Smooth muscle cell (in vitro differentiated cells): ENCODE data around the gene LRRN2. TPM values are rescaled to one million over a fixed set of nuclear protein-coding genes. Genes with fewer than 3 reads are reported as not detected.

Source experiments
- DNase-seq: peaks from one replicate; lab custom pipeline; 2025; ENCODE audit not compliant: unreplicated experiment; lab: John Stamatoyannopoulos, UW
- H2AFZ ChIP-seq: fragments of 200-600 bp; sonication (generic); 2 replicates; pipeline ENCODE4 v1.6.0; 2016; ENCODE audit warnings: antibody characterized with exemption, low read depth, mild to moderate bottlenecking
- H3F3A ChIP-seq: fragments of 200-600 bp; sonication (generic); 2 replicates; pipeline ENCODE4 v1.6.0; 2017; ENCODE audit warnings: antibody characterized with exemption, low read depth
- H3K27ac ChIP-seq: fragments of 200-600 bp; sonication (generic); 2 replicates; pipeline ENCODE4 v1.5.1; 2016; ENCODE audit warnings: low read depth, mild to moderate bottlenecking
- H3K27me3 ChIP-seq: fragments of 200-600 bp; sonication (generic); 2 replicates; pipeline ENCODE4 v1.6.1; 2016; ENCODE audit warnings: low read depth, mild to moderate bottlenecking
- H3K36me3 ChIP-seq: fragments of 200-600 bp; sonication (generic); 2 replicates; pipeline ENCODE4 v1.5.1; 2016; ENCODE audit warnings: low read depth
- H3K4me1 ChIP-seq: fragments of 200-600 bp; sonication (generic); 2 replicates; pipeline ENCODE4 v1.5.1; 2016; ENCODE audit warnings: low read depth
- H3K4me2 ChIP-seq: fragments of 200-600 bp; sonication (generic); 2 replicates; pipeline ENCODE4 v1.6.0; 2016; ENCODE audit warnings: mild to moderate bottlenecking
- H3K4me3 ChIP-seq: fragments of 200-600 bp; sonication (generic); 2 replicates; pipeline ENCODE4 v1.5.1; 2016; ENCODE audit warnings: mild to moderate bottlenecking
- H3K79me2 ChIP-seq: fragments of 200-600 bp; sonication (generic); 2 replicates; pipeline ENCODE4 v1.6.0; 2016; ENCODE audit warnings: low read depth, mild to moderate bottlenecking
- H3K9ac ChIP-seq: fragments of 200-600 bp; sonication (generic); 2 replicates; pipeline ENCODE4 v1.6.0; 2016; ENCODE audit warnings: low read depth
- H3K9me3 ChIP-seq: fragments of 200-600 bp; sonication (generic); replicated peaks from 2 replicates; pipeline ENCODE4 v1.5.1; 2016; ENCODE audit warnings: low read depth
- H4K20me1 ChIP-seq: fragments of 200-600 bp; sonication (generic); 2 replicates; pipeline ENCODE4 v1.6.0; 2016; ENCODE audit warnings: low read depth
- WGBS: methylation state at CpG from one replicate; pipeline ENCODE4 v1.1.7; 2016; ENCODE audit warnings: low lambda C conversion rate; 5-methylcytosine and 5-hydroxymethylcytosine counted together
- polyA plus RNA-seq: library from polyadenylated mRNA; unstranded; fragments of >200 nt; fragmentation: Nextera tagmentation; extraction: Ambion mirVana; gene quantifications from 2 replicates; pipeline ENCODE4 v1.2.1, GENCODE V29; 2016
- small RNA-seq: library from RNA; depleted of rRNA; stranded (forward); fragments of <200 nt; gene quantifications from one replicate; pipeline ENCODE3, GENCODE V24; 2014
- total RNA-seq: library from RNA; depleted of rRNA; stranded (reverse); fragments of >200 nt; gene quantifications from 2 replicates; pipeline ENCODE4 v1.2.3, GENCODE V29; 2014
- TF ChIP-seq, protein P1 (sequence below): fragments of 200-600 bp; sonication (generic); IDR thresholded peaks from 2 replicates; pipeline ENCODE4 v1.5.1; 2017; ENCODE audit warnings: borderline replicate concordance, mild to moderate bottlenecking, antibody characterized with exemption; ENCODE audit not compliant: insufficient read depth, poor library complexity, severe bottlenecking

The LRRN2 gene
- total and polyA plus RNA-seq, 2 experiments from 2014 or later, result 1.3 to 2.4 TPM

DNA sequence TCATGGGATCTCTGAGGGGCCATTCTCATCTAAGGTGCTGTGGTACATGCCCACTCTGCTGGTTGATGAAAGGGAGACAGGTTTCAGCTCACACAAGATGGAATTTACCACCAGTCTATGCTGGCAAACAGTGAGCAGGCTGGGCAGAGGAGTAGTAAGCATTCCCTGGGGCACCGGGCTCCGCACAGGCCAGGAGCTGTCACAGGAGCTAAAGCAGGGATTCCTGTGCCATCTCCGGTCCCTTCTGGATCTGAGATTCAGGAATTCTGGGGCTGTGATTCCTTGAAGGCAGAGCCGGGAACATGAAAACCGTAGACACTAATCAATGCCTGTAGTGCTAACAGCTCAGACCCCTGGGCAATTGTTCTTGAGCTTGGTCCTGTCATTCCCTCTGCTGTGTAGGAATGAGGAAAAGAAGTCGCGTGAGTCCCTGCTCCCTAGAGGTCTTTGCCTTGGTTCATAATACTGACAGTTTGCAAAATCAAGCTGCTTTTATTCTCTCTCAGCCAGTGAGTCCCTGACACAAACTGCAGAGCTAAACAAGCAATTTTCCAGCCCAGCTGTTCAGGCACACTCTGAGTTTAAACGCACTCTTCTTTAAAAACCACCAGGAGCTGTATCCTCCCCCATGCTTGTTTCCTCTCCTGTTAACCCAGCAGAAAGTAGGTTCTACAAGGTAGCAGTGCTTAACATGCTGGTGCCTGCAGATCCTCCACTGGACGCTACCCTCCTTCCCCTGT is 116.8 kb downstream of the LRRN2 start:
- H2AFZ ChIP-seq, result no peak overlapping the region
- peaks cover 13% of the 10 kb centered on the region for H3K4me1 ChIP-seq
- H3K4me2 ChIP-seq, result no peak overlapping the region
- no peak overlapping the region for H3K27ac ChIP-seq
- H3K27me3 ChIP-seq, result no peaks in the 10 kb centered on the region
- no peak for DNase-seq
- TF ChIP-seq, protein P1, sequence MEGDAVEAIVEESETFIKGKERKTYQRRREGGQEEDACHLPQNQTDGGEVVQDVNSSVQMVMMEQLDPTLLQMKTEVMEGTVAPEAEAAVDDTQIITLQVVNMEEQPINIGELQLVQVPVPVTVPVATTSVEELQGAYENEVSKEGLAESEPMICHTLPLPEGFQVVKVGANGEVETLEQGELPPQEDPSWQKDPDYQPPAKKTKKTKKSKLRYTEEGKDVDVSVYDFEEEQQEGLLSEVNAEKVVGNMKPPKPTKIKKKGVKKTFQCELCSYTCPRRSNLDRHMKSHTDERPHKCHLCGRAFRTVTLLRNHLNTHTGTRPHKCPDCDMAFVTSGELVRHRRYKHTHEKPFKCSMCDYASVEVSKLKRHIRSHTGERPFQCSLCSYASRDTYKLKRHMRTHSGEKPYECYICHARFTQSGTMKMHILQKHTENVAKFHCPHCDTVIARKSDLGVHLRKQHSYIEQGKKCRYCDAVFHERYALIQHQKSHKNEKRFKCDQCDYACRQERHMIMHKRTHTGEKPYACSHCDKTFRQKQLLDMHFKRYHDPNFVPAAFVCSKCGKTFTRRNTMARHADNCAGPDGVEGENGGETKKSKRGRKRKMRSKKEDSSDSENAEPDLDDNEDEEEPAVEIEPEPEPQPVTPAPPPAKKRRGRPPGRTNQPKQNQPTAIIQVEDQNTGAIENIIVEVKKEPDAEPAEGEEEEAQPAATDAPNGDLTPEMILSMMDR, result no peak
- H3K9me3 ChIP-seq, result no peaks in the 10 kb centered on the region
- H3K9ac ChIP-seq, result no peak overlapping the region
- no peaks in the 10 kb centered on the region for H3F3A ChIP-seq
- H4K20me1 ChIP-seq, result no peaks in the 10 kb centered on the region
- H3K4me3 ChIP-seq, result no peak overlapping the region
- no peaks in the 10 kb centered on the region for H3K36me3 ChIP-seq
- no peaks in the 10 kb centered on the region for H3K79me2 ChIP-seq
- 74% methylated on average over 9 of the region's 9 CpGs for WGBS

Small RNAs within 50 kb of the gene (small RNA-seq; reads per million reads assigned to genes)
- gene RF00601 (not detected), gene RNA5SP75 (not detected)

Other genes with a start within 250 kb of the LRRN2 start
- 9.5 and 11.5 TPM in 2 replicates for gene PIK3C2B, start 190.9 kb downstream of the LRRN2 start, total RNA-seq
- gene PIK3C2B, start 190.9 kb downstream of the LRRN2 start, polyA plus RNA-seq, result 3.0 and 5.0 TPM in 2 replicates
- 21.3 and 31.7 TPM in 2 replicates for gene MDM4, start 169.3 kb downstream of the LRRN2 start, total RNA-seq
- gene MDM4, start 169.3 kb downstream of the LRRN2 start, polyA plus RNA-seq, result 6.1 and 10.8 TPM in 2 replicates
- 0.09 and 0.31 TPM in 2 replicates for gene NFASC, start 185.1 kb upstream of the LRRN2 start, total RNA-seq
- 0.63 and 1.4 TPM in 2 replicates for gene NFASC, start 185.1 kb upstream of the LRRN2 start, polyA plus RNA-seq